HEK293 (cell line): ENCODE measurements around the gene MALSU1.

Source experiments
- IKZF3 ChIP-seq: fragments of 450-650 bp; IDR thresholded peaks from 2 replicates; pipeline ENCODE4 v1.5.0; 2018; ENCODE audit warnings: missing biosample characterization, mild to moderate bottlenecking, missing genetic modification characterization, moderate library complexity
- OVOL3 ChIP-seq: fragments of 450-650 bp; formaldehyde crosslinking; IDR thresholded peaks from 2 replicates; pipeline ENCODE4 v1.5.1; 2016; ENCODE audit warnings: missing biosample characterization, missing genetic modification characterization
- REST ChIP-seq: fragments of 450-650 bp; formaldehyde crosslinking; IDR thresholded peaks from 2 replicates; pipeline ENCODE4 v1.5.1; 2016; ENCODE audit warnings: missing biosample characterization, missing genetic modification characterization
- SETDB1 ChIP-seq: IDR thresholded peaks from one replicate; pipeline ENCODE4 v1.6.1; 2017; ENCODE audit warnings: mild to moderate bottlenecking, low read length, moderate library complexity, mixed read lengths; ENCODE audit not compliant: insufficient read length
- TRIM28 ChIP-seq: IDR thresholded peaks from 2 replicates; pipeline ENCODE4 v1.6.1; 2011; ENCODE audit warnings: low read length, control low read depth, borderline replicate concordance
- YY1 ChIP-seq: fragments of 450-650 bp; formaldehyde crosslinking; IDR thresholded peaks from 2 replicates; pipeline ENCODE4 v1.5.1; 2018; ENCODE audit warnings: missing biosample characterization, missing genetic modification characterization
- ZBTB6 ChIP-seq: fragments of 450-650 bp; formaldehyde crosslinking; IDR thresholded peaks from 2 replicates; pipeline ENCODE4 v1.5.1; 2017; ENCODE audit warnings: missing biosample characterization, missing genetic modification characterization
- ZBTB7A ChIP-seq: fragments of 450-650 bp; formaldehyde crosslinking; IDR thresholded peaks from 2 replicates; pipeline ENCODE4 v1.5.1; 2016; ENCODE audit warnings: low read depth, missing biosample characterization, missing genetic modification characterization
- ZFP41 ChIP-seq: fragments of 450-650 bp; formaldehyde crosslinking; IDR thresholded peaks from 2 replicates; pipeline ENCODE4 v1.5.1; 2016; ENCODE audit warnings: missing biosample characterization, missing genetic modification characterization, borderline replicate concordance
- ZIC2 ChIP-seq: fragments of 450-650 bp; formaldehyde crosslinking; IDR thresholded peaks from 2 replicates; pipeline ENCODE4 v1.5.1; 2016; ENCODE audit warnings: missing biosample characterization, missing genetic modification characterization
- ZNF157 ChIP-seq: fragments of 450-650 bp; formaldehyde crosslinking; IDR thresholded peaks from 2 replicates; pipeline ENCODE4 v1.5.1; 2016; ENCODE audit warnings: missing biosample characterization, missing genetic modification characterization
- ZNF16 ChIP-seq: fragments of 450-650 bp; formaldehyde crosslinking; IDR thresholded peaks from 2 replicates; pipeline ENCODE4 v1.5.1; 2016; ENCODE audit warnings: low read depth, missing biosample characterization, missing genetic modification characterization
- ZNF292 ChIP-seq: fragments of 450-650 bp; formaldehyde crosslinking; IDR thresholded peaks from 2 replicates; pipeline ENCODE4 v1.5.1; 2016; ENCODE audit warnings: low read depth, missing biosample characterization, missing genetic modification characterization, borderline replicate concordance
- ZNF394 ChIP-seq: fragments of 450-650 bp; formaldehyde crosslinking; IDR thresholded peaks from 2 replicates; pipeline ENCODE4 v1.5.1; 2016; ENCODE audit warnings: missing biosample characterization, missing genetic modification characterization, mild to moderate bottlenecking, moderate library complexity, borderline replicate concordance
- ZNF416 ChIP-seq: fragments of 450-650 bp; formaldehyde crosslinking; IDR thresholded peaks from 2 replicates; pipeline ENCODE4 v1.5.1; 2016; ENCODE audit warnings: missing biosample characterization, missing genetic modification characterization
- ZNF548 ChIP-seq: fragments of 450-650 bp; formaldehyde crosslinking; IDR thresholded peaks from 2 replicates; pipeline ENCODE4 v1.5.1; 2016; ENCODE audit warnings: missing biosample characterization, missing genetic modification characterization
- ZNF660 ChIP-seq: fragments of 450-650 bp; IDR thresholded peaks from 2 replicates; pipeline ENCODE4 v1.5.1; 2018; ENCODE audit warnings: missing biosample characterization, mild to moderate bottlenecking, missing genetic modification characterization
- ZNF785 ChIP-seq: fragments of 450-650 bp; formaldehyde crosslinking; IDR thresholded peaks from 2 replicates; pipeline ENCODE4 v1.5.1; 2016; ENCODE audit warnings: missing biosample characterization, missing genetic modification characterization
- ZNF837 ChIP-seq: fragments of 450-650 bp; formaldehyde crosslinking; IDR thresholded peaks from 2 replicates; pipeline ENCODE4 v1.5.1; 2016; ENCODE audit warnings: missing biosample characterization, missing genetic modification characterization
- ZNF843 ChIP-seq: fragments of 450-650 bp; formaldehyde crosslinking; IDR thresholded peaks from 2 replicates; pipeline ENCODE4 v1.5.1; 2016; ENCODE audit warnings: missing biosample characterization, missing genetic modification characterization
- ZSCAN16 ChIP-seq: fragments of 450-650 bp; formaldehyde crosslinking; IDR thresholded peaks from 2 replicates; pipeline ENCODE4 v1.5.1; 2016; ENCODE audit warnings: missing biosample characterization, missing genetic modification characterization
- ZSCAN4 ChIP-seq: fragments of 450-650 bp; formaldehyde crosslinking; IDR thresholded peaks from 2 replicates; pipeline ENCODE4 v1.5.1; 2017; ENCODE audit warnings: missing biosample characterization, missing genetic modification characterization
- TF ChIP-seq, protein P1 (sequence below): fragments of 450-650 bp; formaldehyde crosslinking; IDR thresholded peaks from 2 replicates; pipeline ENCODE4 v1.5.1; 2016; ENCODE audit warnings: missing biosample characterization, missing genetic modification characterization
- TF ChIP-seq, protein P2 (sequence below): fragments of 450-650 bp; formaldehyde crosslinking; IDR thresholded peaks from 2 replicates; pipeline ENCODE4 v1.5.1; 2016; ENCODE audit warnings: missing biosample characterization, missing genetic modification characterization, borderline replicate concordance

Gene MALSU1

DNA sequence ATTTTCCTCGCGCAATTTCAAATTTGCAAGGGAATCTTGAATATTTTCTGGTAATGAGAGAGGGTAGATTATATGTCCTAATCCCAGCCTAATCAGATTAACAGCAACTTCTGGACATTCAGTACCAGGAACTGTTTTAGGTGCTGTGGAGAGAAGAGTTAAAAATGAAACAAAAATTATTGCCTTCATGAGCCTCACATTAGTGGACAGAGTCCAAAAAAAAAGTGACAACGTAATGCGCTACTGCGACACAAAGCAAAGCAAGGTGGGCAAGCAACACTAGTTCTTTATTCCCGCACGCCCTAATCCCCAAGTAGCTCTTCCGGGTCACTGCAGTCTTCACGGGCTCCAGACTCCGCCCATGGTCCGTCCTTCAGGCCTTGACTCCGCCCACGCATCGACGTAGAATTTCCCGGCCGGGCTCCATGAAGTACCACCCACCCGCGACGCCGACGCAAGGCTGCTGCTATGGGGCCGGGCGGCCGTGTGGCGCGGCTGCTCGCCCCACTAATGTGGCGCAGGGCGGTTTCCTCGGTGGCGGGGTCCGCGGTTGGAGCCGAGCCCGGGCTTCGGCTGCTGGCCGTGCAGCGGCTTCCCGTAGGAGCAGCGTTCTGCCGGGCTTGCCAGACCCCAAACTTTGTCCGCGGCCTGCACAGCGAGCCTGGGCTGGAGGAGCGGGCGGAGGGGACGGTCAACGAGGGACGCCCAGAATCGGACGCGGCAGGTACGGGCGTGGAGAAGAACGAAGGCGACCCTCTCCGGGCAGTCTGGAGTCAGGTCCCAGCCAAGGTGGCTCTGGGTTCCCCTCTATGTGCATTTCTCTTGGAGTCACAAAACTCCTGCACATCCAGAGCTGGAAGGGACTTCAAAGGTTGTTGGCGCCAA is at the start of gene MALSU1 (continued):
- peak; percentile 43 for TF ChIP-seq ZNF394 (tag by site-specific recombination)
- no peak for TF ChIP-seq SETDB1
- TF ChIP-seq ZSCAN16 (tag by site-specific recombination): no peak
- TF ChIP-seq, protein P1, sequence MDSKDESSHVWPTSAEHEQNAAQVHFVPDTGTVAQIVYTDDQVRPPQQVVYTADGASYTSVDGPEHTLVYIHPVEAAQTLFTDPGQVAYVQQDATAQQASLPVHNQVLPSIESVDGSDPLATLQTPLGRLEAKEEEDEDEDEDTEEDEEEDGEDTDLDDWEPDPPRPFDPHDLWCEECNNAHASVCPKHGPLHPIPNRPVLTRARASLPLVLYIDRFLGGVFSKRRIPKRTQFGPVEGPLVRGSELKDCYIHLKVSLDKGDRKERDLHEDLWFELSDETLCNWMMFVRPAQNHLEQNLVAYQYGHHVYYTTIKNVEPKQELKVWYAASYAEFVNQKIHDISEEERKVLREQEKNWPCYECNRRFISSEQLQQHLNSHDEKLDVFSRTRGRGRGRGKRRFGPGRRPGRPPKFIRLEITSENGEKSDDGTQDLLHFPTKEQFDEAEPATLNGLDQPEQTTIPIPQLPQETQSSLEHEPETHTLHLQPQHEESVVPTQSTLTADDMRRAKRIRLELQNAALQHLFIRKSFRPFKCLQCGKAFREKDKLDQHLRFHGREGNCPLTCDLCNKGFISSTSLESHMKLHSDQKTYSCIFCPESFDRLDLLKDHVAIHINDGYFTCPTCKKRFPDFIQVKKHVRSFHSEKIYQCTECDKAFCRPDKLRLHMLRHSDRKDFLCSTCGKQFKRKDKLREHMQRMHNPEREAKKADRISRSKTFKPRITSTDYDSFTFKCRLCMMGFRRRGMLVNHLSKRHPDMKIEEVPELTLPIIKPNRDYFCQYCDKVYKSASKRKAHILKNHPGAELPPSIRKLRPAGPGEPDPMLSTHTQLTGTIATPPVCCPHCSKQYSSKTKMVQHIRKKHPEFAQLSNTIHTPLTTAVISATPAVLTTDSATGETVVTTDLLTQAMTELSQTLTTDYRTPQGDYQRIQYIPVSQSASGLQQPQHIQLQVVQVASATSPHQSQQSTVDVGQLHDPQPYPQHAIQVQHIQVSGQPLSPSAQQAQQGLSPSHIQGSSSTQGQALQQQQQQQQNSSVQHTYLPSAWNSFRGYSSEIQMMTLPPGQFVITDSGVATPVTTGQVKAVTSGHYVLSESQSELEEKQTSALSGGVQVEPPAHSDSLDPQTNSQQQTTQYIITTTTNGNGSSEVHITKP (tag by site-specific recombination): peak; percentile 43; the same call in 1 of the 2 replicates
- TF ChIP-seq ZIC2 (tag by site-specific recombination): peak; percentile 40; the same call in 1 of the 2 replicates
- TF ChIP-seq ZNF837 (tag by site-specific recombination): no peak
- no peak for TF ChIP-seq ZNF548 (tag by site-specific recombination)
- TF ChIP-seq REST (tag by site-specific recombination): no peak
- TF ChIP-seq ZBTB6 (tag by site-specific recombination): no peak
- TF ChIP-seq ZNF16 (tag by site-specific recombination): no peak
- TF ChIP-seq ZFP41 (tag by site-specific recombination): no peak
- TF ChIP-seq, protein P2, sequence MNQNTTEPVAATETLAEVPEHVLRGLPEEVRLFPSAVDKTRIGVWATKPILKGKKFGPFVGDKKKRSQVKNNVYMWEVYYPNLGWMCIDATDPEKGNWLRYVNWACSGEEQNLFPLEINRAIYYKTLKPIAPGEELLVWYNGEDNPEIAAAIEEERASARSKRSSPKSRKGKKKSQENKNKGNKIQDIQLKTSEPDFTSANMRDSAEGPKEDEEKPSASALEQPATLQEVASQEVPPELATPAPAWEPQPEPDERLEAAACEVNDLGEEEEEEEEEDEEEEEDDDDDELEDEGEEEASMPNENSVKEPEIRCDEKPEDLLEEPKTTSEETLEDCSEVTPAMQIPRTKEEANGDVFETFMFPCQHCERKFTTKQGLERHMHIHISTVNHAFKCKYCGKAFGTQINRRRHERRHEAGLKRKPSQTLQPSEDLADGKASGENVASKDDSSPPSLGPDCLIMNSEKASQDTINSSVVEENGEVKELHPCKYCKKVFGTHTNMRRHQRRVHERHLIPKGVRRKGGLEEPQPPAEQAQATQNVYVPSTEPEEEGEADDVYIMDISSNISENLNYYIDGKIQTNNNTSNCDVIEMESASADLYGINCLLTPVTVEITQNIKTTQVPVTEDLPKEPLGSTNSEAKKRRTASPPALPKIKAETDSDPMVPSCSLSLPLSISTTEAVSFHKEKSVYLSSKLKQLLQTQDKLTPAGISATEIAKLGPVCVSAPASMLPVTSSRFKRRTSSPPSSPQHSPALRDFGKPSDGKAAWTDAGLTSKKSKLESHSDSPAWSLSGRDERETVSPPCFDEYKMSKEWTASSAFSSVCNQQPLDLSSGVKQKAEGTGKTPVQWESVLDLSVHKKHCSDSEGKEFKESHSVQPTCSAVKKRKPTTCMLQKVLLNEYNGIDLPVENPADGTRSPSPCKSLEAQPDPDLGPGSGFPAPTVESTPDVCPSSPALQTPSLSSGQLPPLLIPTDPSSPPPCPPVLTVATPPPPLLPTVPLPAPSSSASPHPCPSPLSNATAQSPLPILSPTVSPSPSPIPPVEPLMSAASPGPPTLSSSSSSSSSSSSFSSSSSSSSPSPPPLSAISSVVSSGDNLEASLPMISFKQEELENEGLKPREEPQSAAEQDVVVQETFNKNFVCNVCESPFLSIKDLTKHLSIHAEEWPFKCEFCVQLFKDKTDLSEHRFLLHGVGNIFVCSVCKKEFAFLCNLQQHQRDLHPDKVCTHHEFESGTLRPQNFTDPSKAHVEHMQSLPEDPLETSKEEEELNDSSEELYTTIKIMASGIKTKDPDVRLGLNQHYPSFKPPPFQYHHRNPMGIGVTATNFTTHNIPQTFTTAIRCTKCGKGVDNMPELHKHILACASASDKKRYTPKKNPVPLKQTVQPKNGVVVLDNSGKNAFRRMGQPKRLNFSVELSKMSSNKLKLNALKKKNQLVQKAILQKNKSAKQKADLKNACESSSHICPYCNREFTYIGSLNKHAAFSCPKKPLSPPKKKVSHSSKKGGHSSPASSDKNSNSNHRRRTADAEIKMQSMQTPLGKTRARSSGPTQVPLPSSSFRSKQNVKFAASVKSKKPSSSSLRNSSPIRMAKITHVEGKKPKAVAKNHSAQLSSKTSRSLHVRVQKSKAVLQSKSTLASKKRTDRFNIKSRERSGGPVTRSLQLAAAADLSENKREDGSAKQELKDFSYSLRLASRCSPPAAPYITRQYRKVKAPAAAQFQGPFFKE (tag by site-specific recombination): no peak
- TF ChIP-seq YY1: peak; percentile 69; the same call in 1 of the 2 replicates
- TF ChIP-seq ZNF292 (tag by site-specific recombination): no peak
- TF ChIP-seq ZNF660 (tag by site-specific recombination): peak; percentile 100
- TF ChIP-seq ZNF157: no peak
- TF ChIP-seq ZNF843 (tag by site-specific recombination): 0 out of 2 replicates have a peak, but pooled peaks have one; percentile 20
- no peak for TF ChIP-seq ZNF416
- no peak for TF ChIP-seq ZNF785 (tag by site-specific recombination)
- no peak for TF ChIP-seq OVOL3 (tag by site-specific recombination)
- no peak for TF ChIP-seq ZSCAN4 (tag by site-specific recombination)
- no peak for TF ChIP-seq TRIM28
- TF ChIP-seq ZBTB7A (tag by site-specific recombination): no peak
- TF ChIP-seq IKZF3 (tag by site-specific recombination): no peak
